GM21619 (cell line): ENCODE measurements around the gene SLC35F6.
"Not testable (repeated sequence)": the region's sequence is repeated elsewhere in the genome, so short reads cannot be mapped to it uniquely, and the experiment has no call there.

Experiments used
- ATAC-seq: cut with Tn5 transposase; IDR thresholded peaks from one replicate; pipeline ENCODE4 v1.9.1; 2021; ENCODE audit not compliant: unreplicated experiment

SLC35F6 gene

DNA sequence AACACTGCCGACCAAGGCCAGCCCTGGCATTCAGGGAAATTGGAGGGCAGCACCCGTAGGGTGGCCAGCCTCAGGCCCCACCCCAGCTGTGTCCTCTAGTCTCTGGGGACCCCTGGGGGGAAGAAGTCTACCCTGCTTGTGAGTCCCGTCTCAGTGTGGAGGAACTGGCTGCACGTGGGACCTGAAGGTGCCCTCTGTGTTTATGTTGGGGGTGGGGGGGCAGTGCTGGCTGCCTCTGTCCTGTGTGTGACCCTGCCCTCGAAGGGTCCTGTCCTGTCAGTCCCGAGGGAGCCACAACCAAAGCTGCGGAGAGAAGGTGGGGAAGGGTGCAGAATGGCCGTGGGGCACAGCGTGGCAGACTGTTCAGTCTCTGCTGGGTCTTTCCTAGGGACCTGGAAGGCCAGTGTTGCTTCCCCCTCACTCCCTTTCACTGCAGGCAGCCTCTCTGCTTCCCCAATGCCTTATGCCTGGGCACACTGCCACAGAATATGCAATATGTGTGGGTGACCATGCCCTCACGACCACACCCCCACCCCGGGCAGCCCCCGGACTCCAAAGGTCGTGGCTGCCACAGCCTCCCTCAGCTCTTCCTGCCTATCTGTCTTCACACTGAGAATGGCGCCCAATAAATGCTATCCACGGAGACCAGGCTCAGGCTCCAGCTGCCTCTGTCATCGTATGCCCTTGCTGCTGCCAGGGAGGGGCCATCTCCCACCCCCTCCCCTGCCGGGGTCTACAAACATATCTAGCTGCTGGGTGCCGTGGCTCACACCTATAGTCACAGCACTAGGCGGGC is 33.3 kb upstream of the SLC35F6 start:
- no peak for ATAC-seq

DNA sequence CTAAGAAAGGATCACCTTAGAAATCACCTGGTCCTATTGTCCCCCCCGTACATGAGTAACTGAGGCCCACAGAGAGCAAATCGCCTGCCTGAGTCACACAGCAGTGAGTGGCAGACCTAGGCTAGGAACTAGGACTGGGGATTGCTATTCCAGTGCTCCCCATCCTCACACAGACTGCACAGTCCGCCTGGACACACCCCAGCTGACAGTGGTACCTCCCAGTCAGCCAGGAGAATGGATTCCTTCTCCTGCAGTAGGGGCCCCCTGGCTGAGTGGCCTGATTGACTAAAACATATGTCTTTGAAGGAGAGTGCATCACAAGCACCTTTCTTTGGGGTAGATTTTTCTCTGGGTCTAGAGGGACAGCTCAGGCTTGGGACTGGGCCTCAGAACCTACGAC is 32.4 kb upstream of the SLC35F6 start:
- ATAC-seq = no peak

DNA sequence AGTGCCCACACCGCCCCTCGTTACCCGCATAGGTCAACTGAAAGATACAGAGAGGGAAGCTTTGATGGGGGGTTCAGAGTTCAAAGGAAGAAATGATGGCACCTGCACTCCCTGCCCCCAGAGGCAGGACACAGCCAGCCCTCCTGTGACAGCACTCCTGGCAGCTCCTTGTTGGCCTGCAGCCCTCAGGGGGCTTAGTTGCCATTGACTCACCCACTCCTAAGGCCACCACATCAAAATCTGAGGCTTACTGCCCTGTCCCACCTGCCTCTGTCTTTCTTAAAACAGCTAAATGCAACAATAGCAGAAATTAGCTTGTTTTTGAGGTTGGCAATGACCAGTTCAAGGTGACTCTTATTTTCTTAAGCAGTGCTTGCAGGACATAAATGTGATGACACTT is 31.6 kb upstream of the SLC35F6 start:
- no peak for ATAC-seq

GRCh38 chr2:26733413-26733812 is 30.7 kb upstream of the SLC35F6 start:
- ATAC-seq = no peak

- ATAC-seq = no peak
Measured at GRCh38 chr2:26735097-26735496, 29.0 kb upstream of the SLC35F6 start.

GRCh38 chr2:26735883-26736588 is 28.0 kb upstream of the SLC35F6 start:
- no peak for ATAC-seq

DNA sequence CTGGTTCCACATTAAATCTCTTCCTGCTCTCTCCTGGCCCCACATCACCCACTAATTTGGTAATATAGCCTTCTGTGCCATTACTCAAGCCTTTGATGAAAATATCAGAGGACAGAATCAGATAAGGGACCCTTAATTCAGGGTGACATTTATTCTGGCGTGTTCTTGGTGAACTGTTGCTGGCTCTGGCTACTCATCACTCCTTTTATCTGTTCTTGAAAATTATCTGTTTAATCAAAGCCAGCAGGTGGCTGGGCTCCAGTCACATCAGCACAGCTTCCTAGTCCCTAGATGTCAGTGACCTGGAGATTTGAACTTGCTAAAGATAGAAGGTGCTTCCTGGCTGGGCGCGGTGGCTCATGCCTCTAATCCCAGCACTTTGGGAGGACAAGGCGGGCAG is 26.9 kb upstream of the SLC35F6 start:
- ATAC-seq = no peak

DNA sequence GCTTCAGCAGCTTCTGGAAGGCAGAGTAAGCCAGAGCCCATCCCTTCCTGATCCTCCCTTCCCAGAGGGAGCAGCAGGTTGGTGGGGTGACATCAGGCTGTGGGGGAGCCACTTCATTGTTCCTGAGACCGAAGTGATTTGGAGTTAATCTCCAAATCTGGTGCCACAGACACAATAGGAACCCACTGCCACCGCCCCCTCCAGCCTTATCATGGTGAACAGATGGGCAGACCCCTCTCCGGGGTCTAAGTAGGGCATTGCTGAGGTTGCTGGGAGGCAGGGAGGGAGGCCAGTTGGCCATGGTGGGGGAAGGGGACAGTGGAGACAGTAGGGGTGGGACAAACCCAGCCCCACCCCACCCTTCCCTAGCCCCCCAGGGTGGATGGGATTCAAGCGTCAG is 25.6 kb upstream of the SLC35F6 start:
- ATAC-seq = no peak

GRCh38 chr2:26739514-26739913 is 24.6 kb upstream of the SLC35F6 start:
- ATAC-seq = no peak

GRCh38 chr2:26740346-26740745 is 23.7 kb upstream of the SLC35F6 start:
- no peak for ATAC-seq

- ATAC-seq = no peak
Measured at GRCh38 chr2:26740890-26741302, 23.2 kb upstream of the SLC35F6 start.

DNA sequence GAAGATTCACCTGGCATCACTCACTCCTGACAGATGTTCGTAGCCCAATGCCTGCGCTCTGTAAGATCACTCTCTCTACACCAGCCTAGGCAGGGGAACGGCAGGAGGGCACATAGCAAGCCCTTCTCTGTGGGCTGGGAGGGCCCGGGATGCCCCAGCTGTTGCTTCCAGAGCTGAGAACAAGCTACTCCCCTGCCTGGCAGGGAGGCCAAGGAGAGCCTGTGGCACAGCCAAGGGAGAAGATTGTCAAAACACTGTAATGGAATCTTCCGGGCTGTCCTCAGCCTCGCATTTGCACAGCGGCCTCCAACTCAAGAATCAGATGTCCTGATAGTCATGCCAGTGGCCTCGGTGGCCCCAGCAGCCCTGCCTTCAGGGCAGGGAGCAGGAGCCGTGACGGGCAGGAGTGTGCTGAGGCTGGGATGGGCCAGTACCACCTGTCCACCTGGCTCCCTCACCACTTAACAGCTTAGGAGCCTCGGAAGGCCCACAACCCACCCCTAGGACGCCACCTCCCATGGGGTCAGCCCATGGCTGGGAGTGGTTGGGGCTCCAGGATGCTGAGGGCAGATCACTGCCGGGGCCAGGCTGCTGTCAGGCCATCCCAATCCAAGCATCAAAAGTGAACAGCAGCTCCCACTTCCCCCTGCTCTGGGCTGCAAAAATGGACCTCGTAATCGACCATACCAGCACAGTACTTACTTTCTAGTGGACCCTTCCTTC is 21.9 kb upstream of the SLC35F6 start:
- no peak for ATAC-seq

GRCh38 chr2:26743852-26744251 is 20.2 kb upstream of the SLC35F6 start:
- ATAC-seq = no peak

DNA sequence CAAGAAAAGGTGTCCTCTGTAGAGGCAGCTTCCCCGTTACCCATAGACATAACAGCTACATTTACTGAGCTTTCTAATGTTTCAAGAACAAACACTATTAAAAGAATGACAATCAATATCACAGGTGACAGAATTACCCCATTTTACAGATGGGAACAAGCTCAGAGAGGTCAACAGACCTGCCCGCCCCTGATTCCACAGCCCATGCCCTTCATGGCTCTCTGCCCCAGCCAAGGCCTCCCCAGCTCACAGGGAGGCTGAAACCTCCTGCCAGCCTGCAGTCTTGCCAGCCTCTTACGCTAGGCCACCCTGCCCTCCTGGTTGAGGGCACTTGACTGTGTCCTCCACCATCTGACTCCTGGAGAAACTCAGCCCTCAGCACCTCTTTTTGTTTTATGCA is 19.1 kb upstream of the SLC35F6 start:
- ATAC-seq = no peak

DNA sequence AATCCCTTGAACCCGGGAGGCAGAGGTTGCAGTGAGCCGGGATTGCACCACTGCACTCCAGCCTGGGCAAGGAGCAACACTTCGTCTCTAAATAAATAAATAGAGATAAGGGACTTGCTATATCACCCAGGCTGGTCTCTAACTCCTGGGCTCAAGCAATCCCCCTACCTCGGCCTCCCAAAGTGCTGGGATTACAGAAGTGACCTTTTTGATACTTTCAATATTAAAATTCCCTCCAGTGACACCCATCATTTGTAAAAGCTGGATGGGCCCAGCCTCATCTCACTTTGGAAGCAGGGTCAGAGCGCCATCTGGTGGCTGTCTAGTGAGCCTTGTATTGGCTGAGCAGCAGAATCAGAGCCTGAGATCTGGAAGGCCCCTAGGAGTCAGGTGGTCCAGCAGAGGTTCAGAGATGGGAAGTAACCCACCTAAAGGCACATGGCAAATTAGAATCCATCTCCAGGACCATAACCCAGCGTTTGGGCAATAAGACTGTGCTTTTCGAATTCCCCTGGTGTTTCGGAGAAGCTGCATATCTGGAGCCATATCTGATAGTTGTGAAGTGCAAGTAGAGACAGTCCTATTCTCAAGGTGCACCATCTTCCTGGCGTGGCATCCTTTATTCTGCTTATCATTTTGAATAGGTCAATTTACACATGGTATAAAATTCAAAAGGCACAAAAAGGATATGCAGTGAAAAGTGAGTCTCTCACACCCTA is 18.3 kb upstream of the SLC35F6 start:
- no peak for ATAC-seq

DNA sequence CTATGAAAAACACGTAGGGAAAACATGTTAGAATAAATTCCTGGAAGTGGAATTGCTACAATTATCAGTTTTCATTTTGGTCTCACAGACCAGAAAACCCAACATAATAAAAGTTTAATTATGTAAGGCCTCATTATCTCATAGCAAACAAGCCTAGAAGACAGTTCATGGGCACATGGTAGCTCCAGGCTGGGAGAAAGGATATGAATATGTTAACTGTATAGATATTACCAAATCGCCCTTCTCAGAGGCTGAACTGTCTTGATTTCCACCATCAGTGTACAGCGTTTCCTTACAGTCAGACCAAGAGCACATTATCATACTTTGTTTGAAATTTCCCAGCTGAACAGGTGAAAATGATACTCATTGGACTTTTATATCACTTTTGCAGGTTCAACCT is 17.1 kb upstream of the SLC35F6 start:
- ATAC-seq = no peak

DNA sequence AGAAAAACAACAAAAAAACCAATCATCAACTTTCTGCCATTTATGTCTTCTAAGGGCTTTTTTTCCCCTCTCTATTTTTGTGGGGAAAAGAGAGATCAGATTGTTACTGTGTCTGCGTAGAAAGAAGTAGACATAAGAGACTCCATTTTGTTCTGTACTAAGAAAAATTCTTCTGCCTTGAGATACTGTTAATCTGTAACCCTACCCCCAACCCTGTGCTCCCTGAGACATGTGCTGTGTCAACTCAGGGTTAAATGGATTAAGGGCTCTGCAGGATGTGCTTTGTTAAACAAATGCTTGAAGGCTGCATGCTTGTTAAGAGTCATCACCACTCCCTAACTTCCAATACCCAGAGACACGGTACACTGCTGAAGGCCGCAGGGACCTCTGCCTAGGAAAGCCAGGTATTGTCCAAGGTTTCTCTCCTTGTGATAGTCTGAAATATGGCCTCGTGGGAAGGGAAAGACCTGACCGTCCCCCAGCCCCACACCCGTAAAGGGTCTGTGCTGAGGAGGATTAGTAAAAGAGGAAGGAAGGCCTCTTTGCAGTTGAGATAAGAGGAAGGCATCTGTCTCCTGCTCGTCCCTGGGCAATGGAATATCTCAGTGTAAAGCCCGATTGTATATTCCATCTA is 14.2 kb upstream of the SLC35F6 start:
- not testable (repeated sequence) for ATAC-seq

GRCh38 chr2:26750467-26750866 is 13.6 kb upstream of the SLC35F6 start:
- ATAC-seq = not testable (repeated sequence)

GRCh38 chr2:26752656-26753055 is 11.4 kb upstream of the SLC35F6 start:
- ATAC-seq = no peak

GRCh38 chr2:26754539-26754938 is 9.5 kb upstream of the SLC35F6 start:
- no peak for ATAC-seq
